GM19328 (cell line): Measurements from ENCODE around the gene NTRK2.

Experiments used
- ATAC-seq: cut with Tn5 transposase; IDR thresholded peaks from one replicate; pipeline ENCODE4 v1.9.1; 2021; ENCODE audit warnings: mild to moderate bottlenecking, moderate library complexity; ENCODE audit not compliant: unreplicated experiment

Gene NTRK2

GRCh38 chr9:84966876-84967830, 297.6 kb downstream of the NTRK2 start:
- ATAC-seq = no peak

GRCh38 chr9:84969084-84969483, 299.6 kb downstream of the NTRK2 start:
- no peak for ATAC-seq

- no peak for ATAC-seq
Observed at GRCh38 chr9:84969736-84970135, 300.2 kb downstream of the NTRK2 start.

GRCh38 chr9:84970432-84970831, 300.9 kb downstream of the NTRK2 start:
- ATAC-seq = no peak

- no peak for ATAC-seq
Observed at GRCh38 chr9:84971571-84971970, 302.0 kb downstream of the NTRK2 start.

GRCh38 chr9:84974258-84974657, 304.7 kb downstream of the NTRK2 start:
- ATAC-seq = no peak

GRCh38 chr9:84974855-84975254, 305.3 kb downstream of the NTRK2 start:
- ATAC-seq = no peak

- no peak for ATAC-seq
Observed at GRCh38 chr9:84975926-84976325, 306.4 kb downstream of the NTRK2 start.

GRCh38 chr9:84978661-84979060, 309.1 kb downstream of the NTRK2 start:
- ATAC-seq = no peak

GRCh38 chr9:84983749-84984148, 314.2 kb downstream of the NTRK2 start:
- no peak for ATAC-seq

- ATAC-seq = no peak
Observed at GRCh38 chr9:84988621-84989020, 319.1 kb downstream of the NTRK2 start.

GRCh38 chr9:84990416-84990815, 320.9 kb downstream of the NTRK2 start:
- ATAC-seq = no peak

- ATAC-seq = no peak
Observed at GRCh38 chr9:84990850-84991513, 321.5 kb downstream of the NTRK2 start.

- ATAC-seq = no peak
Observed at GRCh38 chr9:84991514-84991870, 322.0 kb downstream of the NTRK2 start.

GRCh38 chr9:84992381-84992780, 322.9 kb downstream of the NTRK2 start:
- ATAC-seq = no peak

GRCh38 chr9:84993105-84993504, 323.6 kb downstream of the NTRK2 start:
- no peak for ATAC-seq

- ATAC-seq = no peak
Observed at GRCh38 chr9:84996029-84996428, 326.5 kb downstream of the NTRK2 start.

- no peak for ATAC-seq
Observed at GRCh38 chr9:84996716-84997115, 327.2 kb downstream of the NTRK2 start.

GRCh38 chr9:84997472-84997871, 327.9 kb downstream of the NTRK2 start:
- no peak for ATAC-seq

GRCh38 chr9:84998639-84999038, 329.1 kb downstream of the NTRK2 start:
- no peak for ATAC-seq

GRCh38 chr9:84999788-85000187, 330.3 kb downstream of the NTRK2 start:
- ATAC-seq = no peak

GRCh38 chr9:85001925-85002324, 332.4 kb downstream of the NTRK2 start:
- no peak for ATAC-seq
